Middle frontal gyrus (tissue), 1 donor: ENCODE data around the gene SPIN2A.
A peak's percentile ranks its signal among the peaks of the same experiment; 100 is the strongest.
"Not testable (repeated sequence)": the region's sequence is repeated elsewhere in the genome, so short reads cannot be mapped to it uniquely, and the experiment has no call there.

ENCODE experiments used
- DNase-seq: peaks from one replicate; pipeline ENCODE4 v3.0.0-alpha.2; 2015; ENCODE audit warnings: low spot score; ENCODE audit errors: extremely low spot score

Gene SPIN2A

GRCh38 chrX:57137073-57137472, at the start of gene SPIN2A:
SPIN2A (minus strand) TSS chrX:57137397; CDS start chrX:57136597, 800 bp downstream.
- not testable (repeated sequence) for DNase-seq

GRCh38 chrX:57178605-57179004, 41.4 kb upstream of the SPIN2A start:
- no peak for DNase-seq

- no peak for DNase-seq
Observed at GRCh38 chrX:57177070-57177469, 39.9 kb upstream of the SPIN2A start.

- DNase-seq: no peak
Observed at GRCh38 chrX:57172544-57172943, 35.3 kb upstream of the SPIN2A start.

- no peak for DNase-seq
Observed at GRCh38 chrX:57156397-57157049, 19.3 kb upstream of the SPIN2A start.

GRCh38 chrX:57155171-57155570, 18.0 kb upstream of the SPIN2A start:
- DNase-seq: no peak

- DNase-seq: not testable (repeated sequence)
Observed at GRCh38 chrX:57152222-57152621, 15.0 kb upstream of the SPIN2A start.

GRCh38 chrX:57138674-57139073, 1.5 kb upstream of the SPIN2A start:
- no peak for DNase-seq

GRCh38 chrX:57137501-57137900, 304 bp upstream of the SPIN2A start:
- no peak for DNase-seq

- DNase-seq: not testable (repeated sequence)
Observed at GRCh38 chrX:57136589-57136988, 608 bp downstream of the SPIN2A start.

- DNase-seq: no peak
Observed at GRCh38 chrX:57135287-57135686, 1.9 kb downstream of the SPIN2A start.

- DNase-seq: no peak
Observed at GRCh38 chrX:57134702-57135101, 2.5 kb downstream of the SPIN2A start.

GRCh38 chrX:57133706-57134105, 3.5 kb downstream of the SPIN2A start:
- no peak for DNase-seq

GRCh38 chrX:57133284-57133683, 3.9 kb downstream of the SPIN2A start:
- DNase-seq: not testable (repeated sequence)

GRCh38 chrX:57132046-57132445, 5.2 kb downstream of the SPIN2A start:
- no peak for DNase-seq

- no peak for DNase-seq
Observed at GRCh38 chrX:57121816-57122215, 15.4 kb downstream of the SPIN2A start.

- DNase-seq: peak; percentile 53
Observed at GRCh38 chrX:57121162-57121755, 15.9 kb downstream of the SPIN2A start, which contains the start of gene SPIN2B. SPIN2B (minus strand) TSS chrX:57121548.

GRCh38 chrX:57120619-57121161, 16.5 kb downstream of the SPIN2A start:
- DNase-seq: not testable (repeated sequence)

- no peak for DNase-seq
Observed at GRCh38 chrX:57119416-57119815, 17.8 kb downstream of the SPIN2A start.

GRCh38 chrX:57117566-57117965, 19.6 kb downstream of the SPIN2A start:
- not testable (repeated sequence) for DNase-seq

- DNase-seq: no peak
Observed at GRCh38 chrX:57104921-57105398, 32.2 kb downstream of the SPIN2A start.

GRCh38 chrX:57104406-57104805, 32.8 kb downstream of the SPIN2A start:
- DNase-seq: no peak

- DNase-seq: no peak
Observed at GRCh38 chrX:57103489-57103888, 33.7 kb downstream of the SPIN2A start.
